MM.1S (cell line): ENCODE measurements around the gene PAK1.

ENCODE experiments used
- DNase-seq: peaks from one replicate; pipeline ENCODE4 v3.0.0-alpha.2; 2015
- H2AFZ ChIP-seq: fragments of 300-600 bp; sonication (generic); 2 replicates; pipeline ENCODE4 v1.6.0; 2016; ENCODE audit warnings: antibody characterized with exemption, low read length
- H3F3A ChIP-seq: fragments of 300-600 bp; sonication (generic); 2 replicates; pipeline ENCODE4 v1.6.1; 2016; ENCODE audit warnings: mild to moderate bottlenecking, antibody characterized with exemption, low read length, moderate library complexity, mixed read lengths; ENCODE audit not compliant: insufficient read depth
- H3K27ac ChIP-seq: fragments of 300-600 bp; sonication (generic); 2 replicates; pipeline ENCODE4 v1.5.1; 2016; ENCODE audit warnings: mild to moderate bottlenecking, low read length
- H3K27me3 ChIP-seq: fragments of 300-600 bp; sonication (generic); replicated peaks from 2 replicates; pipeline ENCODE4 v1.6.0; 2016; ENCODE audit warnings: low read length; ENCODE audit not compliant: insufficient read depth
- H3K36me3 ChIP-seq: fragments of 300-600 bp; sonication (generic); replicated peaks from 2 replicates; pipeline ENCODE4 v1.6.1; 2016; ENCODE audit warnings: mild to moderate bottlenecking, low read length, mixed read lengths; ENCODE audit not compliant: insufficient read depth
- H3K4me1 ChIP-seq: fragments of 300-600 bp; sonication (generic); 2 replicates; pipeline ENCODE4 v1.6.1; 2016; ENCODE audit warnings: low read length, mixed read lengths
- H3K4me2 ChIP-seq: fragments of 300-600 bp; sonication (generic); 2 replicates; pipeline ENCODE4 v1.6.0; 2016; ENCODE audit warnings: low read depth, low read length
- H3K4me3 ChIP-seq: fragments of 300-600 bp; sonication (generic); 2 replicates; pipeline ENCODE4 v1.5.1; 2016; ENCODE audit warnings: low read length, mixed read lengths
- H3K79me2 ChIP-seq: fragments of 300-600 bp; sonication (generic); 2 replicates; pipeline ENCODE4 v1.6.1; 2016; ENCODE audit warnings: mixed run types, low read length, mixed read lengths
- H3K9ac ChIP-seq: fragments of 300-600 bp; sonication (generic); 2 replicates; pipeline ENCODE4 v1.6.1; 2016; ENCODE audit warnings: low read length, mixed read lengths
- H3K9me2 ChIP-seq: fragments of 300-600 bp; sonication (generic); replicated peaks from 2 replicates; pipeline ENCODE4 v1.6.1; 2016; ENCODE audit warnings: mild to moderate bottlenecking, low read length, mixed read lengths; ENCODE audit not compliant: insufficient read depth
- H3K9me3 ChIP-seq: fragments of 300-600 bp; sonication (generic); replicated peaks from 2 replicates; pipeline ENCODE4 v1.6.1; 2016; ENCODE audit warnings: mild to moderate bottlenecking, low read length, mixed read lengths; ENCODE audit not compliant: insufficient read depth
- H4K20me1 ChIP-seq: fragments of 300-600 bp; sonication (generic); 2 replicates; pipeline ENCODE4 v1.6.1; 2016; ENCODE audit warnings: mild to moderate bottlenecking, low read length, moderate library complexity, mixed read lengths; ENCODE audit not compliant: insufficient read depth
- EZH2 ChIP-seq: fragments of 300-600 bp; sonication (generic); optimal IDR thresholded peaks from 2 replicates; pipeline ENCODE3; 2017; ENCODE audit warnings: low read depth, mild to moderate bottlenecking, antibody characterized with exemption, low read length, mixed read lengths
- EZH2phosphoT487 ChIP-seq: fragments of 300-600 bp; sonication (generic); IDR thresholded peaks from 2 replicates; pipeline ENCODE4 v1.6.1; 2018; ENCODE audit warnings: antibody characterized with exemption, low read length
- TF ChIP-seq, protein P1 (sequence below): fragments of 300-600 bp; sonication (generic); IDR thresholded peaks from 2 replicates; pipeline ENCODE4 v1.5.1; 2016; ENCODE audit warnings: antibody characterized with exemption, low read length, mixed read lengths

The PAK1 gene

DNA sequence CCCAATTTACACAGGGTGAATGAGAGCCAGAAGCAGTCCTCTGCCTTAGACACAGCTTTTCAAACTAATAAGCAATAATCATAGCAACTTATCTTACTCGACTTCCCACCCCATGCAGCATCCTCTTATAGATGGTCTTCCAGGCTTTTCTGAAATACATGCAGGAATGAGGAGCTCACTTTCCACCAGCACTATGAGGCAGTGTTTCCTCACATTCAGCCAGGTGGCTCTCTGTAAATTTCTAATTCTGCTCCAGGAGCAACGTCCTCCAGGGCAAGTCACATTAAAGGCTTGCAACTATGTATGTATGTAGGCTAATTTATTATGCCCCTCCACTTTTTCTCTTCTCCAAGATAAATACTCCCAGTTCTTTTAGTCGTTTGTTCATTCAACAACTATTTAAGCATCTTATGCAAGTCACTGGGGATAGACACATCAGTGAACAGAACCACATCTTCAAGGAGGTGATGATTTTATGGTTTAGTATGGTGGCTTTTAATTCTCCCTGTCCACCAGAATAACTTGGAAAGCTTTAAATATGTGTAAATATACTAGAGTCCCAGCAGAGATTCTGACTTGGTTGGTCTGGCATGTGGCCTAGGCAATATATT lies 59.9 kb downstream of the PAK1 start:
- H3K9me2 ChIP-seq: no peaks in the 10 kb centered on the region
- TF ChIP-seq, protein P1, sequence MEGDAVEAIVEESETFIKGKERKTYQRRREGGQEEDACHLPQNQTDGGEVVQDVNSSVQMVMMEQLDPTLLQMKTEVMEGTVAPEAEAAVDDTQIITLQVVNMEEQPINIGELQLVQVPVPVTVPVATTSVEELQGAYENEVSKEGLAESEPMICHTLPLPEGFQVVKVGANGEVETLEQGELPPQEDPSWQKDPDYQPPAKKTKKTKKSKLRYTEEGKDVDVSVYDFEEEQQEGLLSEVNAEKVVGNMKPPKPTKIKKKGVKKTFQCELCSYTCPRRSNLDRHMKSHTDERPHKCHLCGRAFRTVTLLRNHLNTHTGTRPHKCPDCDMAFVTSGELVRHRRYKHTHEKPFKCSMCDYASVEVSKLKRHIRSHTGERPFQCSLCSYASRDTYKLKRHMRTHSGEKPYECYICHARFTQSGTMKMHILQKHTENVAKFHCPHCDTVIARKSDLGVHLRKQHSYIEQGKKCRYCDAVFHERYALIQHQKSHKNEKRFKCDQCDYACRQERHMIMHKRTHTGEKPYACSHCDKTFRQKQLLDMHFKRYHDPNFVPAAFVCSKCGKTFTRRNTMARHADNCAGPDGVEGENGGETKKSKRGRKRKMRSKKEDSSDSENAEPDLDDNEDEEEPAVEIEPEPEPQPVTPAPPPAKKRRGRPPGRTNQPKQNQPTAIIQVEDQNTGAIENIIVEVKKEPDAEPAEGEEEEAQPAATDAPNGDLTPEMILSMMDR: no peak
- TF ChIP-seq EZH2 (no peak), EZH2phosphoT487 (no peak)
- no peak overlapping the region for H2AFZ ChIP-seq
- H3K4me1 ChIP-seq: peaks cover 31% of the 10 kb centered on the region
- no peak for DNase-seq
- no peak overlapping the region for H3K27ac ChIP-seq
- H3K27me3 ChIP-seq: no peaks in the 10 kb centered on the region
- H3K9me3 ChIP-seq: no peaks in the 10 kb centered on the region
- no peaks in the 10 kb centered on the region for H4K20me1 ChIP-seq
- H3K4me3 ChIP-seq: no peak overlapping the region
- H3K9ac ChIP-seq: no peak overlapping the region
- H3K36me3 ChIP-seq: no peaks in the 10 kb centered on the region
- H3K79me2 ChIP-seq: peaks cover 31% of the 10 kb centered on the region
- no peak overlapping the region for H3K4me2 ChIP-seq
- no peaks in the 10 kb centered on the region for H3F3A ChIP-seq

DNA sequence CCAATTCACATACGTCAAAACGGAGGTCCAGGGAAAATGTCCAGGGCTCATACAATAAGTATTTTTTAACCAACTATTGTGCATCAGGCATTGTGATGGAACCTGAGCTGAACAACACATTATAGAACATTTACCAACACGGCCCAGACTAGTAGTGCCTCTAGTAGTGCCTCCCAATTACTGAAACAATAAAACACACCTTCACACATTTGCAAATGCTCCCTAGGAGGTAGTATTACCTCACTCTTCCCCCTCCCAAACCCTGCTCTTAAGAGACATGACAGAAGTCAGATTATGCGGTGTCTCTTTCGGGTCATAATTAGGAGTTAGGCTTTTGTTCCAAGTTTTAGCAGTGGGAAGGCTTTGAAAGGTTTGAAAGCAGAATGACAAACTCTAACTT lies 61.1 kb downstream of the PAK1 start:
- DNase-seq: no peak
- Histone ChIP-seq H3K4me3 (no peak overlapping the region), H2AFZ (no peak overlapping the region), H3K4me2 (no peak overlapping the region), H3K9ac (no peak overlapping the region), H3K9me3 (no peaks in the 10 kb centered on the region), H3K4me1 (peaks cover 21% of the 10 kb centered on the region), H4K20me1 (no peaks in the 10 kb centered on the region), H3K36me3 (no peaks in the 10 kb centered on the region), H3K27ac (no peak overlapping the region), H3K9me2 (no peaks in the 10 kb centered on the region), H3K79me2 (peaks cover 42% of the 10 kb centered on the region), H3F3A (no peaks in the 10 kb centered on the region), H3K27me3 (no peaks in the 10 kb centered on the region)
- TF ChIP-seq EZH2 (no peak), EZH2phosphoT487 (no peak)
- TF ChIP-seq, protein P1: no peak

DNA sequence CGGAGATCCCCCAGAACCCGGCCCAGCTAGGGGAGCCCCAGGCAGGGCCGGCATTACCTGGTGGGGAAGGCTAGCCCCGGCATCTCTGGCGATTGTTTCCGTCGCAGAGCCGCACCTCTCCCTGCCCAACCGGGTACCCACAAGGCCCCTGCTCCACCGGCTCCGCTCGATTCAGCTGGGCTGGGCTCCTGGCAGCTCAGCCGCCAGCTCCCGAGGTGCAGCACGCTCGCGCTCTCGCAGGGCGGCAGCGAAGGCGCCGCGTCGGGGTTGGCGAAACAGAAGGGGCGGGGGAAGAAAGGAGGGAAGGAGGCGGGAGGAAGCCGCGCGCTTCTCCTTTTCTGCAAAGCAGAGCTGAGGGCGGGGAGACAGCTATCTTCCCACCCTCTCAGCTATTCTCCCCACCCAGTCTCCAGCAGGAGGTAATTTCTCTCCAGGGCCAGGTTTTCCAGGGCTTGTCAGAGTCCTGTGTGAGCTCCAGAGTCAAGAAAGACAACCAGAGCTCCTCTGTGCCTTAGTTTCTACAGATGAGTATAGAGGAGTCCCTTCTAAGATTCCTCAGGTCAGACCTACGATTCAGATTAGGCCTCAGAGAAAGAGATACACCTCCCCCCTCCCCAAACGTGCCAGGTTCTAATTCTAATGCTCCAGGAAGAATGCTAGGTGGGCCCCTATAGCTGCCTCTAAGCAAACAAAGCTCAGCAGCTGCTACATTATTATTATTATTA lies 62.0 kb downstream of the PAK1 start:
- peak overlapping the region; percentile 92 for H2AFZ ChIP-seq
- H3K9me2 ChIP-seq: no peaks in the 10 kb centered on the region
- H3K9me3 ChIP-seq: no peaks in the 10 kb centered on the region
- H3K4me2 ChIP-seq: peak overlapping the region; percentile 97
- peak; percentile 90 for DNase-seq
- H3K9ac ChIP-seq: peak overlapping the region; percentile 77
- H3F3A ChIP-seq: no peaks in the 10 kb centered on the region
- H3K36me3 ChIP-seq: no peaks in the 10 kb centered on the region
- H4K20me1 ChIP-seq: no peaks in the 10 kb centered on the region
- peak overlapping the region; percentile 39; the same call in 1 of the 2 replicates for H3K27ac ChIP-seq
- no peak for TF ChIP-seq EZH2
- TF ChIP-seq, protein P1: peak; percentile 30
- no peak for TF ChIP-seq EZH2phosphoT487
- peak overlapping the region; percentile 75 for H3K4me3 ChIP-seq
- H3K4me1 ChIP-seq: peaks cover 21% of the 10 kb centered on the region
- no peaks in the 10 kb centered on the region for H3K27me3 ChIP-seq
- peaks cover 46% of the 10 kb centered on the region for H3K79me2 ChIP-seq
